ENCODE measurements around the gene PDF. TPM values are rescaled to one million over a fixed set of nuclear protein-coding genes. Genes with fewer than 3 reads are reported as not detected.
"Not testable (repeated sequence)": the region's sequence is repeated elsewhere in the genome, so short reads cannot be mapped to it uniquely, and the experiment has no call there.

PDF gene
- polyA plus RNA-seq, 3 donors, result 3.6 to 7.6 (median 5.6) TPM

- no peak for DNase-seq (ENCODE audit: extremely low read depth in 1 of 11, low read depth in 9 of 11, low spot score in 4 of 11)
Observed at GRCh38 chr16:69301861-69302260, 28.5 kb downstream of the PDF start.

- no peak for DNase-seq (ENCODE audit: extremely low read depth in 1 of 11, low read depth in 9 of 11, low spot score in 4 of 11)
Observed at GRCh38 chr16:69301187-69301586, 29.2 kb downstream of the PDF start.

GRCh38 chr16:69298261-69298660, 32.1 kb downstream of the PDF start:
- DNase-seq (ENCODE audit: extremely low read depth in 1 of 11, low read depth in 9 of 11, low spot score in 4 of 11), result no peak

GRCh38 chr16:69296771-69297170, 33.6 kb downstream of the PDF start:
- not testable (repeated sequence) for DNase-seq (ENCODE audit: extremely low read depth in 1 of 11, low read depth in 9 of 11, low spot score in 4 of 11)

GRCh38 chr16:69294051-69294450, 36.3 kb downstream of the PDF start:
- no peak for DNase-seq (ENCODE audit: extremely low read depth in 1 of 11, low read depth in 9 of 11, low spot score in 4 of 11)

- no peak for DNase-seq (ENCODE audit: extremely low read depth in 1 of 11, low read depth in 9 of 11, low spot score in 4 of 11)
Observed at GRCh38 chr16:69293401-69293800, 37.0 kb downstream of the PDF start.

GRCh38 chr16:69291657-69292056, 38.7 kb downstream of the PDF start:
- not testable (repeated sequence) for DNase-seq (ENCODE audit: extremely low read depth in 1 of 11, low read depth in 9 of 11, low spot score in 4 of 11)

GRCh38 chr16:69286941-69287713, 43.3 kb downstream of the PDF start:
- DNase-seq (ENCODE audit: extremely low read depth in 1 of 11, low read depth in 9 of 11, low spot score in 4 of 11), result peak in 10 of 11 donors; percentile 45 to 77 (median 58)

- no peak for DNase-seq (ENCODE audit: extremely low read depth in 1 of 11, low read depth in 9 of 11, low spot score in 4 of 11)
Observed at GRCh38 chr16:69285240-69285639, 45.1 kb downstream of the PDF start.

- no peak for DNase-seq (ENCODE audit: extremely low read depth in 1 of 11, low read depth in 9 of 11, low spot score in 4 of 11)
Observed at GRCh38 chr16:69283851-69284250, 46.5 kb downstream of the PDF start.

GRCh38 chr16:69277413-69277812, 53.0 kb downstream of the PDF start:
- DNase-seq (ENCODE audit: extremely low read depth in 1 of 11, low read depth in 9 of 11, low spot score in 4 of 11), result no peak

Other genes with a start within 250 kb of the PDF start
- 1 to 10 TPM; 2.9 to 4.1 (median 3.1) TPM for gene HAS3, start 224.9 kb downstream of the PDF start, polyA plus RNA-seq (ENCODE audit: insufficient read length in 3 of 3)
- gene CHTF8, start 198.0 kb downstream of the PDF start, polyA plus RNA-seq (ENCODE audit: insufficient read length in 3 of 3), result 100 to 1,000 TPM; 143 to 177 (median 160) TPM
- gene UTP4, start 197.9 kb downstream of the PDF start, polyA plus RNA-seq (ENCODE audit: insufficient read length in 3 of 3), result 10 to 100 TPM; 57.3 to 69.2 (median 59.6) TPM
- gene SNTB2, start 143.4 kb downstream of the PDF start, polyA plus RNA-seq (ENCODE audit: insufficient read length in 3 of 3), result 10 to 100 TPM; 11.5 to 13.2 (median 12.9) TPM
- 10 to 100 TPM; 43.1 to 52.5 (median 47.6) TPM for gene VPS4A, start 19.2 kb downstream of the PDF start, polyA plus RNA-seq (ENCODE audit: insufficient read length in 3 of 3)
- gene COG8, start 9.0 kb upstream of the PDF start, polyA plus RNA-seq (ENCODE audit: insufficient read length in 3 of 3), result 10 to 100 TPM; 31.8 to 35.8 (median 32.8) TPM
- 10 to 100 TPM; 29.5 to 39.7 (median 33.1) TPM for gene NIP7, start 9.2 kb upstream of the PDF start, polyA plus RNA-seq (ENCODE audit: insufficient read length in 3 of 3)
- gene TMED6, start 21.2 kb upstream of the PDF start, polyA plus RNA-seq (ENCODE audit: insufficient read length in 3 of 3), result 1 to 10 TPM; 2.7 to 3.9 (median 3.0) TPM
- gene TERF2, start 55.4 kb upstream of the PDF start, polyA plus RNA-seq (ENCODE audit: insufficient read length in 3 of 3), result 10 to 100 TPM; 43.3 to 47.6 (median 44.9) TPM
- 100 to 1,000 TPM; 132 to 150 (median 141) TPM for gene CYB5B, start 94.0 kb upstream of the PDF start, polyA plus RNA-seq (ENCODE audit: insufficient read length in 3 of 3)
- gene NFAT5, start 235.4 kb upstream of the PDF start, polyA plus RNA-seq (ENCODE audit: insufficient read length in 3 of 3), result 10 to 100 TPM; 36.5 to 64.6 (median 42.7) TPM

Data from renal cortex interstitium (tissue), 11 donors.